SK-N-SH (cell line): ENCODE measurements around the gene ORC1.

Experiments
- CTCF ChIP-seq: fragments of 200-600 bp; sonication (generic); IDR thresholded peaks from 2 replicates; pipeline ENCODE4 v1.6.1; 2017; ENCODE audit warnings: antibody characterized with exemption, mild to moderate bottlenecking, moderate library complexity
- TF ChIP-seq, protein P1 (sequence below): IDR thresholded peaks from 2 replicates; pipeline ENCODE4 v1.6.1; 2012; ENCODE audit warnings: mild to moderate bottlenecking, low read depth, low read length, moderate library complexity

GRCh38 chr1:52352690-52353089 lies 51.5 kb downstream of the ORC1 start:
- TF ChIP-seq, protein P1, sequence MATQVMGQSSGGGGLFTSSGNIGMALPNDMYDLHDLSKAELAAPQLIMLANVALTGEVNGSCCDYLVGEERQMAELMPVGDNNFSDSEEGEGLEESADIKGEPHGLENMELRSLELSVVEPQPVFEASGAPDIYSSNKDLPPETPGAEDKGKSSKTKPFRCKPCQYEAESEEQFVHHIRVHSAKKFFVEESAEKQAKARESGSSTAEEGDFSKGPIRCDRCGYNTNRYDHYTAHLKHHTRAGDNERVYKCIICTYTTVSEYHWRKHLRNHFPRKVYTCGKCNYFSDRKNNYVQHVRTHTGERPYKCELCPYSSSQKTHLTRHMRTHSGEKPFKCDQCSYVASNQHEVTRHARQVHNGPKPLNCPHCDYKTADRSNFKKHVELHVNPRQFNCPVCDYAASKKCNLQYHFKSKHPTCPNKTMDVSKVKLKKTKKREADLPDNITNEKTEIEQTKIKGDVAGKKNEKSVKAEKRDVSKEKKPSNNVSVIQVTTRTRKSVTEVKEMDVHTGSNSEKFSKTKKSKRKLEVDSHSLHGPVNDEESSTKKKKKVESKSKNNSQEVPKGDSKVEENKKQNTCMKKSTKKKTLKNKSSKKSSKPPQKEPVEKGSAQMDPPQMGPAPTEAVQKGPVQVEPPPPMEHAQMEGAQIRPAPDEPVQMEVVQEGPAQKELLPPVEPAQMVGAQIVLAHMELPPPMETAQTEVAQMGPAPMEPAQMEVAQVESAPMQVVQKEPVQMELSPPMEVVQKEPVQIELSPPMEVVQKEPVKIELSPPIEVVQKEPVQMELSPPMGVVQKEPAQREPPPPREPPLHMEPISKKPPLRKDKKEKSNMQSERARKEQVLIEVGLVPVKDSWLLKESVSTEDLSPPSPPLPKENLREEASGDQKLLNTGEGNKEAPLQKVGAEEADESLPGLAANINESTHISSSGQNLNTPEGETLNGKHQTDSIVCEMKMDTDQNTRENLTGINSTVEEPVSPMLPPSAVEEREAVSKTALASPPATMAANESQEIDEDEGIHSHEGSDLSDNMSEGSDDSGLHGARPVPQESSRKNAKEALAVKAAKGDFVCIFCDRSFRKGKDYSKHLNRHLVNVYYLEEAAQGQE: no peak
- TF ChIP-seq CTCF: no peak
